Activated CD8-positive, alpha-beta T cell treated with anti-CD3 and anti-CD28 coated beads for 36 hours (primary cell): ENCODE results near the gene ZNF821. TPM values are rescaled to one million over a fixed set of nuclear protein-coding genes. Genes with fewer than 3 reads are reported as not detected.

ENCODE experiments used
- ATAC-seq: fragments of 200-7000 bp; cut with Tn5 transposase; one replicate; pipeline ENCODE4 v1.10.0; 2021; ENCODE audit warnings: mild to moderate bottlenecking, moderate library complexity
- CTCF ChIA-PET: fragments of 350-600 bp; sonication (Branson Sonifier 250); formaldehyde crosslinking; loops from one replicate; lab custom pipeline; 2021; ENCODE audit warnings: antibody characterized with exemption; lab: Charles Lee
- POLR2A ChIA-PET: fragments of 350-600 bp; sonication (Branson Sonifier 250); formaldehyde crosslinking; loops from one replicate; lab custom pipeline; 2021; ENCODE audit warnings: antibody characterized with exemption; lab: Charles Lee
- DNase-seq: peaks from one replicate; pipeline ENCODE4 v3.0.0-alpha.2; 2020
- H3K27ac Mint-ChIP-seq: one replicate; pipeline ENCODE4 v1.8.0; 2021; ENCODE audit warnings: mild to moderate bottlenecking, mixed read lengths
- H3K27me3 Mint-ChIP-seq: one replicate; pipeline ENCODE4 v1.8.0; 2021; ENCODE audit warnings: mixed read lengths
- H3K36me3 Mint-ChIP-seq: one replicate; pipeline ENCODE4 v1.8.0; 2021; ENCODE audit warnings: low read depth, mixed read lengths
- H3K4me1 Mint-ChIP-seq: one replicate; pipeline ENCODE4 v1.8.0; 2021; ENCODE audit warnings: low read depth, mixed read lengths
- H3K4me3 Mint-ChIP-seq: one replicate; pipeline ENCODE4 v1.8.0; 2021; ENCODE audit warnings: mild to moderate bottlenecking, moderate library complexity, mixed read lengths
- H3K9me3 Mint-ChIP-seq: one replicate; pipeline ENCODE4 v1.8.0; 2021; ENCODE audit warnings: mixed read lengths
- CTCF ChIP-seq: fragments of 200-600 bp; IDR thresholded peaks from one replicate; pipeline ENCODE4 v1.8.0; 2022; ENCODE audit warnings: antibody characterized with exemption, mild to moderate bottlenecking
- intact Hi-C: fragments of 100-400 bp; cut with micrococcal nuclease; formaldehyde crosslinking; loops from one replicate; pipeline ENCODE4 v1.10.0; 2022
- total RNA-seq, 2 experiments: library from RNA; stranded (reverse); gene quantifications; one replicate each; pipeline ENCODE4 v1.2.3, GENCODE V29; 2021

Gene ZNF821
- total RNA-seq, 2 experiments from 2014 or later, result 5.6 to 6.2 TPM

- ChIA-PET POLR2A (interaction anchor here (0.6 to 3.0 kb wide), 15 partner anchors 10 to 211 kb away, joined by 3 to 33 read pairs (median 5); partner anchors contain the start of genes AP1G1, ATXN1L, DHX38 and IST1), CTCF (interaction anchor here (0.6 to 6.4 kb wide), 37 partner anchors 8 to 128 kb away, joined by 3 to 73 read pairs (median 5); partner anchors contain the start of genes AP1G1, ATXN1L and IST1)
- peak; percentile 88 for TF ChIP-seq CTCF
- Mint-ChIP-seq H3K27ac (peak overlapping the region; percentile 50), H3K36me3 (peaks cover 5% of the 10 kb centered on the region), H3K4me3 (peak overlapping the region; percentile 72), H3K27me3 (peaks cover 7% of the 10 kb centered on the region), H3K9me3 (no peaks in the 10 kb centered on the region), H3K4me1 (peaks cover 47% of the 10 kb centered on the region)
- DNase-seq (peak; percentile 90), ATAC-seq (peak; percentile 63)
- intact Hi-C loops, result loop anchor here (5.0 kb wide), 2 partner anchors 35 to 75 kb away; partner anchors contain the start of genes AP1G1 and ATXN1L
Observed at GRCh38 chr16:71882505-71883167, 1.3 kb downstream of the ZNF821 start.

GRCh38 chr16:71880176-71880575 lies 3.8 kb downstream of the ZNF821 start:
- ATAC-seq, result no peak
- TF ChIP-seq CTCF, result no peak
- Mint-ChIP-seq H3K36me3 (peaks cover 5% of the 10 kb centered on the region), H3K4me3 (no peak overlapping the region), H3K27ac (no peak overlapping the region), H3K27me3 (peaks cover 3% of the 10 kb centered on the region), H3K9me3 (no peaks in the 10 kb centered on the region), H3K4me1 (peaks cover 42% of the 10 kb centered on the region)
- ChIA-PET CTCF (interaction anchor here (1.0 to 6.4 kb wide), 3 partner anchors 21 to 81 kb away, joined by 4 to 52 read pairs (median 4); no protein-coding TSS in a partner anchor), POLR2A (interaction anchor here (0.6 to 2.5 kb wide), 5 partner anchors 15 to 72 kb away, joined by 3 to 9 read pairs (median 3); partner anchors contain the start of gene IST1)
- intact Hi-C loops, result loop anchor here (5.0 kb wide), 2 partner anchors 33 to 73 kb away; partner anchors contain the start of genes AP1G1 and ATXN1L
- DNase-seq, result no peak

GRCh38 chr16:71878911-71879310 lies 5.1 kb downstream of the ZNF821 start:
- no peak for ATAC-seq
- no peak for TF ChIP-seq CTCF
- no peaks in the 10 kb centered on the region for H3K9me3 Mint-ChIP-seq
- POLR2A ChIA-PET, result interaction anchor here (0.9 kb wide), 1 partner anchor 21 kb away, joined by 3 read pairs; no protein-coding TSS in a partner anchor
- H3K27ac Mint-ChIP-seq, result no peak overlapping the region
- CTCF ChIA-PET, result interaction anchor here (1.4 kb wide), 1 partner anchor 82 kb away, joined by 4 read pairs; no protein-coding TSS in a partner anchor
- H3K27me3 Mint-ChIP-seq, result no peaks in the 10 kb centered on the region
- H3K4me1 Mint-ChIP-seq, result peaks cover 35% of the 10 kb centered on the region
- H3K36me3 Mint-ChIP-seq, result peaks cover 5% of the 10 kb centered on the region
- no peak overlapping the region for H3K4me3 Mint-ChIP-seq
- no peak for DNase-seq
- intact Hi-C loops, result no loop called here

GRCh38 chr16:71873199-71873598 lies 10.8 kb downstream of the ZNF821 start:
- H3K4me3 Mint-ChIP-seq, result peak overlapping the region; percentile 26
- no peaks in the 10 kb centered on the region for H3K27me3 Mint-ChIP-seq
- ATAC-seq (no peak), DNase-seq (no peak)
- ChIA-PET POLR2A (interaction anchor here (0.9 to 1.3 kb wide), 3 partner anchors 28 to 219 kb away, joined by 3 to 5 read pairs (median 5); partner anchors contain the start of gene AP1G1), CTCF (interaction anchor here (1.4 to 6.5 kb wide), 3 partner anchors 10 to 262 kb away, joined by 5 to 73 read pairs (median 7); partner anchors contain the start of gene ZNF821)
- no peaks in the 10 kb centered on the region for H3K36me3 Mint-ChIP-seq
- TF ChIP-seq CTCF, result no peak
- no peaks in the 10 kb centered on the region for H3K9me3 Mint-ChIP-seq
- peak overlapping the region; percentile 34 for H3K27ac Mint-ChIP-seq
- intact Hi-C loops, result no loop called here
- peaks cover 22% of the 10 kb centered on the region for H3K4me1 Mint-ChIP-seq
